H1 (cell line): ENCODE results near the gene TMUB2. TPM values are rescaled to one million over a fixed set of nuclear protein-coding genes. Genes with fewer than 3 reads are reported as not detected.

Experiments
- EGR1 ChIP-seq: IDR thresholded peaks from 2 replicates; pipeline ENCODE4 v1.6.1; 2011; ENCODE audit warnings: low read depth, low read length, borderline replicate concordance
- RXRA ChIP-seq: IDR thresholded peaks from 2 replicates; pipeline ENCODE4 v1.6.1; 2011; ENCODE audit warnings: low read depth, mild to moderate bottlenecking, low read length, moderate library complexity; ENCODE audit not compliant: insufficient read depth
- polyA plus RNA-seq, 7 experiments: library from polyadenylated mRNA; depleted of rRNA in 3 of 7; stranded (reverse) in 5 of 7; unstranded in 2 of 7; fragments of >200 nt in 5 of 7; fragments of 200-250 nt in 2 of 7; gene quantifications; 1 replicate in 5 of 7; 2 replicates in 1 of 7; 4 replicates in 1 of 7; pipeline versions ENCODE4 v1.2.1 to v1.2.3, GENCODE V29; 2011 to 2013; ENCODE audit warnings: missing spikeins in 2 of 7, mixed read lengths in 2 of 7
- total RNA-seq: library from RNA; stranded (reverse); fragmentation: NEBNext Ultra II Directional; extraction: Animal tissue kit (Norgen Biotek cat#: 25700); gene quantifications from 2 replicates; pipeline ENCODE4 v1.2.1, GENCODE V29; 2021

The TMUB2 gene
- total and polyA plus RNA-seq, 2 of the 8 experiments (the other 6 are each of a cell fraction or from before 2014, with no cell fraction given): 18.5 to 30.5 TPM

DNA sequence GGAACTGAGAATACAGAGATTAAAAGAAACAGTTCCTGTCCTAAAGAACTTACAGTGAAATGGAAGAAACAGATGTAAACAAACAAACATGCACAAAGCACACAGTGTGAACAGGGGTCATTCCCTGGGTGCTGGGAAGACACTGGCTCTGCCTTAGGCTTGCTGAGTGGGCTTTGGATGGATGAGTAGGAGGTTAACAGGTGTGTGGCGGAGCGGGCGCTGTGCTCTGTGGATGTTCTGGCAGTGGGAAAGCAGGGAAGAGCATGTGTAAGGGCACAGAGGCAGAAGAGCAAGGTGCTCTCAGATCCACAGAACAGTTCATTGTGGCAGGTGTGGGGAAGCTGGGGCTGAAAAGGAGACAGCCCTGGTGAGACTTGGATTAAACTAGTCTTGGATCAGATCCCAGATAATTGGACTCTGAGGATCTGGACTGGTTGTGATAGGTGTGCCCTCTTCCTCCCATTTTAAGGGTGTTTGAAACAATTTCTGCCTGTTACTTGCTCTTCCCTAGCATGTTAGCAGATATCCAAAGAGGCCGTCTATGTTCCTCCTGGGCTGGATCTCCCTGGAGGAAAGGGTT, 36.9 kb upstream of the TMUB2 start (continued):
- TF ChIP-seq RXRA (no peak), EGR1 (no peak)
- TF ChIP-seq, all 59 proteins: peak for 0
